Cardiac septum (tissue), 1 donor: Measurements from ENCODE around the gene ZNF23. TPM values are rescaled to one million over a fixed set of nuclear protein-coding genes. Genes with fewer than 3 reads are reported as not detected.

Experiments
- DNase-seq: peaks from one replicate; pipeline ENCODE4 v3.0.0-alpha.2; 2020; ENCODE audit warnings: low spot score
- intact Hi-C: fragments of 100-400 bp; cut with DNase I; formaldehyde crosslinking; loops from one replicate; pipeline ENCODE4 v1.14.0; 2022
- total RNA-seq: library from RNA; stranded (reverse); fragmentation: NEBNext Ultra II Directional; extraction: Animal tissue kit (Norgen Biotek cat#: 25700); gene quantifications from one replicate; pipeline ENCODE4 v1.2.1, GENCODE V29; 2021
- donor health status: DM: no; HTN: no; CAD: no.

ZNF23 gene
- total RNA-seq, 1 donor from 2014 or later, result 5.9 TPM

- intact Hi-C loops, result no loop called here
- DNase-seq, result no peak
Measured at GRCh38 chr16:71430744-71431143, 31.3 kb downstream of the ZNF23 start.

GRCh38 chr16:71429581-71429980 is 32.5 kb downstream of the ZNF23 start:
- DNase-seq, result no peak
- intact Hi-C loops, result no loop called here

- no peak for DNase-seq
- intact Hi-C loops, result no loop called here
Measured at GRCh38 chr16:71428883-71429282, 33.2 kb downstream of the ZNF23 start.

GRCh38 chr16:71428385-71428784 is 33.7 kb downstream of the ZNF23 start:
- no peak for DNase-seq
- intact Hi-C loops, result no loop called here

- DNase-seq, result no peak
- intact Hi-C loops, result no loop called here
Measured at GRCh38 chr16:71426880-71427615, 35.0 kb downstream of the ZNF23 start.

GRCh38 chr16:71426069-71426879 is 35.8 kb downstream of the ZNF23 start:
- peak; percentile 59 for DNase-seq
- intact Hi-C loops, result no loop called here

- intact Hi-C loops, result no loop called here
- DNase-seq, result peak; percentile 53
Measured at GRCh38 chr16:71425746-71426068, 36.3 kb downstream of the ZNF23 start.

- DNase-seq, result peak; percentile 50
- intact Hi-C loops, result no loop called here
Measured at GRCh38 chr16:71424626-71425025, 37.4 kb downstream of the ZNF23 start.

- peak; percentile 29 for DNase-seq
- intact Hi-C loops, result no loop called here
Measured at GRCh38 chr16:71423865-71424264, 38.2 kb downstream of the ZNF23 start.

GRCh38 chr16:71423016-71423415 is 39.0 kb downstream of the ZNF23 start:
- intact Hi-C loops, result no loop called here
- DNase-seq, result peak; percentile 67

- intact Hi-C loops, result no loop called here
- DNase-seq, result no peak
Measured at GRCh38 chr16:71421911-71422310, 40.1 kb downstream of the ZNF23 start.

- DNase-seq, result no peak
- intact Hi-C loops, result no loop called here
Measured at GRCh38 chr16:71414038-71414437, 48.0 kb downstream of the ZNF23 start.

- DNase-seq, result no peak
- intact Hi-C loops, result loop anchor here (2.0 kb wide), 1 partner anchor 197 kb away; no protein-coding TSS in a partner anchor
Measured at GRCh38 chr16:71413341-71413740, 48.7 kb downstream of the ZNF23 start.

- intact Hi-C loops, result loop anchor here (1.0 to 2.0 kb wide), 2 partner anchors 87 to 198 kb away; no protein-coding TSS in a partner anchor
- DNase-seq, result no peak
Measured at GRCh38 chr16:71412270-71413160, 49.5 kb downstream of the ZNF23 start.

- intact Hi-C loops, result no loop called here
- no peak for DNase-seq
Measured at GRCh38 chr16:71410146-71410545, 51.9 kb downstream of the ZNF23 start.

- no peak for DNase-seq
- intact Hi-C loops, result no loop called here
Measured at GRCh38 chr16:71409011-71409775, 52.9 kb downstream of the ZNF23 start.

- no peak for DNase-seq
- intact Hi-C loops, result no loop called here
Measured at GRCh38 chr16:71408536-71408935, 53.5 kb downstream of the ZNF23 start.

- intact Hi-C loops, result no loop called here
- DNase-seq, result no peak
Measured at GRCh38 chr16:71407731-71408130, 54.3 kb downstream of the ZNF23 start.

GRCh38 chr16:71406724-71407123 is 55.3 kb downstream of the ZNF23 start:
- intact Hi-C loops, result no loop called here
- no peak for DNase-seq
